Natural killer cell (primary cell): ENCODE results near the gene LIG3. TPM values are rescaled to one million over a fixed set of nuclear protein-coding genes. Genes with fewer than 3 reads are reported as not detected.
A peak's percentile ranks its signal among the peaks of the same experiment; 100 is the strongest.

Experiments
- ATAC-seq, 3 donors: fragments of 150-1000 bp in 2 of 3; fragments of 200-7000 bp in 1 of 3; cut with Tn5 transposase; 1 replicate in 1 of 3; 2 replicates in 2 of 3; pipeline ENCODE4 v1.10.0; 2021; ENCODE audit warnings: mild to moderate bottlenecking in 2 of 3, moderate library complexity in 2 of 3
- DNase-seq, 2 donors: peaks; one replicate each; pipeline versions ENCODE4 v3.0.0 to v3.0.0-alpha.2; 2013 to 2021; ENCODE audit warnings: mixed read lengths in 1 of 2
- H3K27ac ChIP-seq: one replicate; pipeline ENCODE4 v1.5.1; 2013; ENCODE audit warnings: mild to moderate bottlenecking, low read length
- H3K27me3 ChIP-seq: one replicate; pipeline ENCODE4 v1.6.1; 2013; ENCODE audit warnings: low read length; ENCODE audit not compliant: control insufficient read depth, insufficient read depth
- H3K36me3 ChIP-seq: one replicate; pipeline ENCODE4 v1.6.1; 2013; ENCODE audit warnings: low read length; ENCODE audit not compliant: control insufficient read depth, insufficient read depth
- H3K4me1 ChIP-seq: one replicate; pipeline ENCODE4 v1.6.1; 2013; ENCODE audit warnings: low read length; ENCODE audit not compliant: control insufficient read depth, insufficient read depth
- H3K4me3 ChIP-seq: one replicate; pipeline ENCODE4 v1.5.1; 2013; ENCODE audit warnings: low read length
- H3K9me3 ChIP-seq: one replicate; pipeline ENCODE4 v1.6.1; 2013; ENCODE audit warnings: low read length; ENCODE audit not compliant: control insufficient read depth, insufficient read depth
- H3K27ac Mint-ChIP-seq, 2 donors: one replicate each; pipeline ENCODE4 v1.8.0; 2022; ENCODE audit warnings: mild to moderate bottlenecking in 2 of 2, mixed read lengths in 2 of 2, moderate library complexity in 1 of 2
- H3K27me3 Mint-ChIP-seq, 2 donors: one replicate each; pipeline ENCODE4 v1.8.0; 2022; ENCODE audit warnings: low read depth in 2 of 2, mixed read lengths in 2 of 2
- H3K36me3 Mint-ChIP-seq: one replicate; pipeline ENCODE4 v1.8.0; 2022; ENCODE audit warnings: mixed read lengths
- H3K4me1 Mint-ChIP-seq, 2 donors: one replicate each; pipeline ENCODE4 v1.8.0; 2022; ENCODE audit warnings: mixed read lengths in 2 of 2
- H3K4me3 Mint-ChIP-seq: one replicate; pipeline ENCODE4 v1.8.0; 2022; ENCODE audit warnings: mild to moderate bottlenecking, moderate library complexity, mixed read lengths
- H3K9me3 Mint-ChIP-seq, 2 donors: one replicate each; pipeline ENCODE4 v1.8.0; 2022; ENCODE audit warnings: mixed read lengths in 2 of 2
- WGBS: methylation state at CpG from one replicate; pipeline ENCODE4 v1.1.7; 2013; ENCODE audit warnings: missing lambda C conversion rate; ENCODE audit not compliant: insufficient coverage; 5-methylcytosine and 5-hydroxymethylcytosine counted together
- intact Hi-C: fragments of 100-400 bp; cut with micrococcal nuclease; formaldehyde crosslinking; loops from one replicate; pipeline ENCODE4 v1.14.2; 2022
- total RNA-seq, 4 donors: library from RNA; stranded (reverse); fragments of 120-200 nt in 1 of 4; gene quantifications; one replicate each; pipeline versions ENCODE4 v1.2.3 to v1.2.4, GENCODE V29; 2013 to 2022
- TF ChIP-seq, protein P1 (sequence below): fragments of 200-600 bp; IDR thresholded peaks from one replicate; pipeline ENCODE4 v1.8.0; 2022; ENCODE audit warnings: antibody characterized with exemption

LIG3 gene
- total RNA-seq, 3 donors from 2014 or later (not counting 1 experiment from before 2014, with no cell fraction given) = 70.2 to 83.7 (median 72.0) TPM

DNA sequence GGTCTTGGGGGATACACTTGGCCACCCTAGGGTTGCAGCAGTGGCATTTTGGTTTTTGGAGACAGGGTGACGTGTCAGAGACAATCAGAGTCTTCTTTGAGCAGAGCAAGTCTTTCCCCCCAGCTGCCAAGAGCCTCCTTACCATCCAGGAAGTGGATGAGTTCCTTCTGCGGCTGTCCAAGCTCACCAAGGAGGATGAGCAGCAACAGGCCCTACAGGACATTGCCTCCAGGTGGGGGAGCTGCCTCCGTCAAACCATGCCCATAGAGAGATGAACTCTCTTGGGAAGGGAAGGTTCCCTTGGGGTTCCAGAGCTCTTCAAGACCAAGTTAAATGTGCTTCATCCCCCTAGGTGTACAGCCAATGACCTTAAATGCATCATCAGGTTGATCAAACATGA is 11.3 kb downstream of the LIG3 start:
- TF ChIP-seq, protein P1, sequence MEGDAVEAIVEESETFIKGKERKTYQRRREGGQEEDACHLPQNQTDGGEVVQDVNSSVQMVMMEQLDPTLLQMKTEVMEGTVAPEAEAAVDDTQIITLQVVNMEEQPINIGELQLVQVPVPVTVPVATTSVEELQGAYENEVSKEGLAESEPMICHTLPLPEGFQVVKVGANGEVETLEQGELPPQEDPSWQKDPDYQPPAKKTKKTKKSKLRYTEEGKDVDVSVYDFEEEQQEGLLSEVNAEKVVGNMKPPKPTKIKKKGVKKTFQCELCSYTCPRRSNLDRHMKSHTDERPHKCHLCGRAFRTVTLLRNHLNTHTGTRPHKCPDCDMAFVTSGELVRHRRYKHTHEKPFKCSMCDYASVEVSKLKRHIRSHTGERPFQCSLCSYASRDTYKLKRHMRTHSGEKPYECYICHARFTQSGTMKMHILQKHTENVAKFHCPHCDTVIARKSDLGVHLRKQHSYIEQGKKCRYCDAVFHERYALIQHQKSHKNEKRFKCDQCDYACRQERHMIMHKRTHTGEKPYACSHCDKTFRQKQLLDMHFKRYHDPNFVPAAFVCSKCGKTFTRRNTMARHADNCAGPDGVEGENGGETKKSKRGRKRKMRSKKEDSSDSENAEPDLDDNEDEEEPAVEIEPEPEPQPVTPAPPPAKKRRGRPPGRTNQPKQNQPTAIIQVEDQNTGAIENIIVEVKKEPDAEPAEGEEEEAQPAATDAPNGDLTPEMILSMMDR = no peak
- no peaks in the 10 kb centered on the region for H3K27me3 Mint-ChIP-seq
- H3K36me3 Mint-ChIP-seq = no peaks in the 10 kb centered on the region
- H3K9me3 Mint-ChIP-seq = no peaks in the 10 kb centered on the region
- Histone ChIP-seq H3K9me3 (no peaks in the 10 kb centered on the region), H3K4me1 (peaks cover 26% of the 10 kb centered on the region), H3K27me3 (no peaks in the 10 kb centered on the region), H3K27ac (peak overlapping the region; percentile 71), H3K36me3 (peaks cover 65% of the 10 kb centered on the region), H3K4me3 (no peak overlapping the region)
- H3K4me1 Mint-ChIP-seq = peaks cover 8 to 16% of the 10 kb centered on the region in 2 donors
- WGBS = 82% methylated on average over 3 of the region's 3 CpGs
- peak overlapping the region in 1 of 2 donors; percentile 69 for H3K27ac Mint-ChIP-seq
- intact Hi-C loops = no loop called here
- no peak for ATAC-seq
- DNase-seq = no peak
- no peak overlapping the region for H3K4me3 Mint-ChIP-seq

- TF ChIP-seq, protein P1 = no peak
- peaks cover 10 to 18% of the 10 kb centered on the region in 2 donors for H3K4me1 Mint-ChIP-seq
These were observed 12.7 kb downstream of the LIG3 start for GRCh38 chr17:34993031-34993430.

GRCh38 chr17:34996422-34997285 is 16.3 kb downstream of the LIG3 start:
- Mint-ChIP-seq H3K36me3 (no peaks in the 10 kb centered on the region), H3K4me1 (peaks cover 15 to 23% of the 10 kb centered on the region in 2 donors), H3K4me3 (no peak overlapping the region), H3K27ac (no peak overlapping the region), H3K9me3 (no peaks in the 10 kb centered on the region), H3K27me3 (no peaks in the 10 kb centered on the region)
- no peaks in the 10 kb centered on the region for H3K9me3 ChIP-seq
- no peak for ATAC-seq
- TF ChIP-seq, protein P1 = no peak
- H3K4me1 ChIP-seq = peaks cover 23% of the 10 kb centered on the region
- no peak overlapping the region for H3K4me3 ChIP-seq
- WGBS = 86% methylated on average over 3 of the region's 3 CpGs
- H3K27ac ChIP-seq = no peak overlapping the region
- H3K36me3 ChIP-seq = peaks cover 49% of the 10 kb centered on the region
- intact Hi-C loops = no loop called here
- no peaks in the 10 kb centered on the region for H3K27me3 ChIP-seq
- no peak for DNase-seq

More at GRCh38 chr17:34993031-34993430, 12.7 kb downstream of the LIG3 start:
- H3K4me3 Mint-ChIP-seq = no peak overlapping the region
- no peaks in the 10 kb centered on the region for H3K9me3 Mint-ChIP-seq
- Histone ChIP-seq H3K36me3 (peaks cover 61% of the 10 kb centered on the region), H3K27me3 (no peaks in the 10 kb centered on the region), H3K27ac (no peak overlapping the region), H3K4me1 (peaks cover 26% of the 10 kb centered on the region), H3K9me3 (no peaks in the 10 kb centered on the region), H3K4me3 (no peak overlapping the region)
- ATAC-seq (no peak), DNase-seq (no peak)
- H3K36me3 Mint-ChIP-seq = no peaks in the 10 kb centered on the region
- no peaks in the 10 kb centered on the region for H3K27me3 Mint-ChIP-seq
- intact Hi-C loops = no loop called here
- H3K27ac Mint-ChIP-seq = peak overlapping the region in 1 of 2 donors; percentile 69
- 59% methylated on average over 2 of the region's 2 CpGs for WGBS
